ENCODE measurements around the gene GJC3. TPM values are rescaled to one million over a fixed set of nuclear protein-coding genes. Genes with fewer than 3 reads are reported as not detected.
"Not testable (repeated sequence)": the region's sequence is repeated elsewhere in the genome, so short reads cannot be mapped to it uniquely, and the experiment has no call there.

Gene GJC3
- total RNA-seq, 1 donor from 2014 or later, result 0.30 TPM

DNA sequence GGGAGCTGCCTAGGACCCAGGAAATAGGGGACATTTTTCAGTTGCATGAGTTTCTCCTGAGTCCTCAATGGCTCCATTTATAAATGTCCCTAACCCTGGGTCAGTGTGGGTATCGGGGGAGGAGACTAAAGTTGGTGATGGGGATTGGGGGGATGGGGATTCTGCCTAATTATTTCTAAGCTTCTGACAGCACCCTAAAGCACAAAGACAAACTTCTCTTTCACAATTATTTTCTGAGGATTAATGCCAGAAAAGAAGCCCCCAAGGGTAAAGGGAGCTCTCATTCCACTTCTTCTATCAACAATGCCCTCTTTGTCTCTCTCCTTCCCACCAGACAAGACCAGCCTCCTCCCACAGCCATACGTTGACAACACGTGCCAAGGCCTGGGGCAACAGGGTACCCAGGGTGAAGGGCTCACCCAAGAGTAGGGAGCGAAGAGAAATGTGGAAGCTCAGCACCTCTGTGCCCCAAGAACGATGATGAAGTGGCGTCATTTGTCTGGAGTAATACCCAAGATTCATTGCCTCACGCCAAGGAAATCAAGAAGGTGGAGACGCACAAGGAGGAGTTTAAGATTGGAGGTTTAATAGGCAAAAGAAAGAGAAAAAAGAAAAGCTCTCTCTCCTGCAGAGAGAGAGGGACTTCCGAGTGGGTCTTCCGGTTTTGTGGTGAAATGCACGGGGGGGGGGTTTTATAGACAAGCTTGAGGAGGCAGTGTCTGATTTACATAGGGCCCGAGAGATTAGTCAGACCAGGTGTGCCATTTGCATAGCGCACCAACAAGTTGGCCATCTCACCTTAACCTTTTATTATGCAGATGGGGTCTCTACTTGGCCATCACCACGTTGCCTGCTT, 14.4 kb upstream of the GJC3 start:
- ATAC-seq (no peak), DNase-seq (ENCODE audit: missing footprints) (no peak)

DNA sequence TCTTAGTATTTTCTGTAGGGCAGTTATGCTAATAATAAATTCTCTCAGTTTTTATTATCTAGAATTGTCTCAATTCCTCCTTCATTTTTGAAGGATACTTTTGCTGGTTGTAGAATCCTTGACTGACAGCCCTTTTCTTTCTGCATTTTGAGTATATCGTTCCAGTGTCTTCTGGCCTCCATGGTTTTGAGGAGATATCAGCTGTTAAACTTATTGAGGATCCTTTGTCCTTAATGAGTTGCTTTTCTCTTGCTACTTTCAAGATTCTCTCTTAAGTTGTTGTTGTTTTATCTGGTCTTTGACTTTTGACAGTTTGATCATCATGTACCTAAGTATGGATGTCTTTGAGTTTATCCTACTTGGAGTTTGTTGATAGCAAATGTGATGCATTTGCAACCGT, 8.9 kb upstream of the GJC3 start:
- no peak for DNase-seq (ENCODE audit: missing footprints)
- intact Hi-C loops (cut with DNase I), result no loop called here
- no peak for ATAC-seq

More for the DNA sequence above, 14.4 kb upstream of the GJC3 start:
- intact Hi-C loops (cut with DNase I), result no loop called here

DNA sequence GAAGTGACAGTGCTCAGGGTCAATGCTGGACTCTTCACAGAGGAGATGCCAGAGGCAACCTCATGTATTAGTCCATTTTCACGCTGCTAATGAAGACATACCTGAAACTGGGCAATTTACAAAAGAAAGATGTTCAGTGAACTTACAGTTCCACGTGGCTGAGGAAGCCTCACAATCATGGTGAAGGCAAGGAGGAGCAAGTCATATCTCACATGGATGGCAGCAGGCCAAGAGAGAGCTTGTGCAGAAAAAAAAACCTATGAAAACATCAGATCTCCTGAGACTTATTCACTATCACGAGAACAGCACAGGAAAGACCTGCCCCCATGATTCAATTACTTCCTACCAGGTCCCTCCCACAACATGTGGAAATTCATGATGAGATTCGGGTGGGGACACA, 5.6 kb upstream of the GJC3 start:
- intact Hi-C loops (cut with DNase I); DNase-seq (ENCODE audit: missing footprints); ATAC-seq: not testable (repeated sequence)

DNA sequence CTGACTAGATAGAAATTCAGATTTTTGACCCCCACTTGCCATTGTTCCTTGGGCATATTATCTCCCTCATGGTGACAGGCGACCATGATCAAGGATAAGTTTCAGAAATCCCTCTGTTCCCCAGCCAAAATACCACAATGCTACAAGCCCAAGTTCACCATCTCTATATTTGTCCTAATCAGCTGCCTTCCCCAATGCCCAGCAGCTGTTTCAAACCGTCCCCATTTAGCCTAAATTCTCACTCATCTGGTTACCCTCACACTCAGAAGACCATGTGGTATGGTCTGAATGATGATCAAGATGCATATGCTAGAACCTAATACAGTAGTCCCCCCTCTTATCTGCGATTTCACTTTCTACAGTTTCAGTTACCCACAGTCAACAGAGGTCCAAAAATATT, 956 bp upstream of the GJC3 start:
- DNase-seq (ENCODE audit: missing footprints) (no peak), ATAC-seq (no peak)
- intact Hi-C loops (cut with DNase I), result no loop called here

DNA sequence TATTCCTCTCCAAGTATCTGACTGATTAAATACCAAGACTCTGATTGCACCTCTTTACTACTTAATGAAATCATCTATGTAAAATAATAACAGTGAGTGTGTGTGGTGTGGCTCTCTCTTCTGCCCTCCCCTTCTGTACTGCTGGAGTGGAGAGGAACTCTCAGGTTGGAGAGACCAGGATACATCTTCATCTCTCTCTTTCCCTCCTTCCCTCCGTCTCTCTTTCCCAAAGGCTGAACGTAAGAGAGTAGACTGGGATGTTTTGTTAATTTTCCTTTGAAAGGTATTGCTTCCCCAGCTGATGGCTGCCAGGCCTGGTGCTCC, 272 bp upstream of the GJC3 start:
- ATAC-seq, result no peak

DNA sequence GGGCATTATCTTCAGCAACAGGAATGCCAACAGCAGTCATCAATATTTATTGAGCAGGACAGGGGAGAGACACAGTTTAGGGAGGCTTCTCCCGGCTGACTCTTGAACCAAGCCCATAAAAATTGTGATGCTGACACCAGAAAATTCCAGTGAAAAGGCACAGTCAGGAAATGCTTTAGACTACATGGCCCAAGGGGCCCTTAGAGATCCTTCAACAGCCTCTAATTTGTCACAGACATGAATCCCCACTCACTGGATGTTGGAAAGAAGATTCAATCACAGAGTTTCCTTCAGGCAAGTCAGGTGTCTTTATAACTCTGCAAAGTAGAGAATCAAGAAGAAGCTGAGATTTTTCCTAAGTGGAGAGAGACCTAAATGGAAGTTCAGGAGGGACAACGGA, 1.2 kb downstream of the GJC3 start:
- ATAC-seq (no peak), DNase-seq (ENCODE audit: missing footprints) (no peak)
- intact Hi-C loops (cut with DNase I), result loop anchor here (2.0 kb wide), 2 partner anchors 21 to 63 kb away; no protein-coding TSS in a partner anchor

More for the DNA sequence above, 272 bp upstream of the GJC3 start:
- intact Hi-C loops (cut with DNase I), result loop anchor here (2.0 kb wide), 2 partner anchors 19 to 61 kb away; no protein-coding TSS in a partner anchor
- DNase-seq (ENCODE audit: missing footprints), result no peak

DNA sequence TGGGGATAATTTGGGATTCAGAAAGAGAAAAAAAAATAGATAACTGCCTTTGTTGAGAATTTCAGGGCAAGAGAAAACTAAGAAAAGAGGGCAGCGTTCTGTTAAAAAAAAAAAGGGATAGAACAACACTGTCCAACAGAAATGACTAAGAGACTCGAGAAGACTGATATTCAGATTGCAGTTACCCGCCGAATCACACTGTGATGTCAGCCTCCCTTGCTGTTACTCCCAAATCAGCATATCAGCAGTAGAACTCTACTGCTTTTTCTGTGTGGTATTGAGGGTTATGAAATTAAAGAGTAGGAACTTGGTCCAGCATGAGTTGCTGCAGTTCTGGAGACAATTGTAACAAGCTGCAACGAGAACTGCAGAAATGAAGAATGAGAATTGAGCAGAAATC, 1.9 kb downstream of the GJC3 start:
- intact Hi-C loops (cut with DNase I), result no loop called here
- DNase-seq (ENCODE audit: missing footprints) (no peak), ATAC-seq (no peak)

DNA sequence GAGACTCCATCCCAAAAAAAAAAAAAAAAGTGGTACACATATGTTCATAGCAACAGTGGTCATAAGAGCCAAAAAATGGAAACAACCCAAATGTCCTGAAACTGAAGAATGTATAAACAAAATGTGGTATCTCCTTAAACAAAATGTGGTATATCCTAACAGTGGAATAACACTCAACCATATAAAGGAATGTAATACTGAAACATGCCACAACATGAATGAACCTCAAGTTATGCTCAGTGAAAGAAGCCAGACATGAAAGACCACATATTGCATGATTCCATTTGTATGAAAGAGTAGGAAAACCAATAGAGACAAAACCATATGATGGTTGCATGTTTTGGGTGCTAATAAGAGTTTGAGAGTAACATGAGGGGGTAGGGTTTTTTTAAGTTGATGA, 3.1 kb downstream of the GJC3 start:
- intact Hi-C loops (cut with DNase I), result no loop called here
- no peak for DNase-seq (ENCODE audit: missing footprints)
- no peak for ATAC-seq

DNA sequence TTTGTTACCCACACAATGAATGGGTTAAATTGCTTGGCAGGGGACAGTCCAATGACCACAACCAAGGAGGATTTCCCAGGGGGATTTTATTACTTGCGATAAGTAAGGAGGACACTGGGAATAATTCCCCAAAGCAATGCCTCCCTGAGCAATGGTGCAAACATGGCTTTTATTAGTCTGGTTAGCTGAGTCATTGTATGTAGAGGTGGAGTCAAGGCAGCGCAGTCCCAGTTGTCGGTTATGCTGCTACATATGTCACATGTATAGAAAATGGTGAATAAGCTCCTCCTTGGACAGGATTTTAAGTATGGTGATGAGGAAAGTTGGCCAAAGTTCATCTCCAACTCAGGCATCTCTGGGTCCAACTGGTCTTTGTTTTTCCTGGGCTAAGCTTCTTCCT, 6.2 kb downstream of the GJC3 start:
- no peak for ATAC-seq
- intact Hi-C loops (cut with DNase I), result no loop called here
- no peak for DNase-seq (ENCODE audit: missing footprints)

DNA sequence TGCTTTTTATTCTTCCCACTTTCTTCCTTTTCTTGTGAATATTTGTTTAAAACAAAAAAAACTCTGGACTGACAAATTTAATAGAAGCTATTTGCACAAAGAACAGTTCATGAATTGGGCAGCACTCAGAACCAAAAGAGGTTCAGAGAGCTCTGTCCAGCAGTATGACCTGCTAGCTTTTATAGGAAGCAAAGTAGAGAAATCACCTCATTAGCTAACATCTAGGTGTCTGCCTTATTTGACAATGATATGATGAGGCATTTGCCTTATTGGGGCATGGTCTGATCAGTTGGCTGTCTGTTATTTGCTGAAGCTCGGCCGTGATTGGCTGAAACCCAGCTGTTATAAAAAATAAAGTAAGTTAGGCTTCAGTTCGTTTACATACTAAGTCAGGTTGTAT, 9.3 kb downstream of the GJC3 start:
- intact Hi-C loops (cut with DNase I), result no loop called here
- no peak for ATAC-seq
- DNase-seq (ENCODE audit: missing footprints), result no peak

DNA sequence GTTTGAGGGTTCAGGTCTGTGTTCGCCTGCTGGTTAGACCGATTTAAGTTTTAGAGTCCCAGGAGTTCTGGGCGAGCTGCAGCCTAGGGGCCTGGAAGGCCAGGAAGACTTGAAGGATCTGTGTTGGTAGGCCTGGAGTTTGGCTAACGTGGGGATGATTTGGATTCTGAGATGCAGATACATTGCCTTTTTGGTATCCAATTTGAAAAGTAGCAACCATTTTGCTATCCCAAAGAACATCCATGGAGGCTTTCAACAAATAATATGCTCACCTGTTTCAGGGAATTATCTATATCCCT, 9.7 kb downstream of the GJC3 start:
- ATAC-seq, result no peak
- intact Hi-C loops (cut with DNase I), result loop anchor here (10.0 kb wide), 1 partner anchor 165 kb away; the partner anchor contains the start of genes COPS6 and ZNF3
- no peak for DNase-seq (ENCODE audit: missing footprints)

DNA sequence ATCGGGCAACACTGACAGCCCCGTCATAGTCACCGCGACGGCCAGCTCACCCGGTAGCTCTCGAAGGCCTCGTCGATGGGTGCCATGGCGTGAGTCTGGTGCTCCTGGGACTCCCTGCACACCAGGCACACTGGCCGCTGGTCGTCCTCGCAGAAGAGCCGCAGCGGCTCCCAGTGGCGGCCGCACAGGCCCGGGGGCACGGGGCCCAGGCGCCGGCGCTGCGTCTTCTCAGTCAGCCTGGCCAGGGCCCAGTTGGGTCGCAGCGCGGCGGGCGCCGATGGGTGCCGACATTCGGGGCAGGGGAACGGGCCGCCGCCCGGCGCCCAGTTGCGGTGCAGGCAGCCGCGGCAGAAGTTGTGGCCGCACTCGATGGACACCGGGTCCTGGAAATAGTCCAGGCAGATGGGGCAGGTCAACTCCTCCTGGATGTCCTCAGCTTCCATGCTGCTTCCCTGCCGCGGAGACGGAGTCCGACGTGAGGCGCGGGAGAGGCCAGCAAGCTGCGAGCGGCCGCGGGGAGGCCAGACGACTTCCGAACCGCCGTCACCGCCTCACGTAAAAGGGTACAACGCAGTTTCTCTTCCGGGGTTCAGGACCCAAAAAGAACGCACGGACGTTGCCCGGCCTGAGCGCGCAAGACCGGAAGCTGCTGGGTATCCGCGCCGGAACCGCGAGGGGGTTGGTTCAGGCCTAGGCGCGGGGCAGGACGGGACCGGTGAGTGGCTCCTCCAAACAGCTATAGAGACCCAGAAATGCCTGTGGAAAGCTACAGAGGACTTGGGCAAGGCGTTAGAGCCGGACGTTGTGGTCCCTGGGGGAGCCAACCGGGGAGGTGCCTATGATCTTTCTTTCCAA, 10.2 kb downstream of the GJC3 start, which contains the start of gene TRIM4:
Gene TRIM4, minus strand, starts transcription at position 572 of the 855 bp plus-strand sequence. Its CDS starts 129 bp downstream, at position 443.
- intact Hi-C loops (cut with DNase I), result loop anchor here (10.0 kb wide), 1 partner anchor 166 kb away; the partner anchor contains the start of genes COPS6 and ZNF3
- peak; percentile 96 for DNase-seq (ENCODE audit: missing footprints)
- ATAC-seq, result peak; percentile 100

DNA sequence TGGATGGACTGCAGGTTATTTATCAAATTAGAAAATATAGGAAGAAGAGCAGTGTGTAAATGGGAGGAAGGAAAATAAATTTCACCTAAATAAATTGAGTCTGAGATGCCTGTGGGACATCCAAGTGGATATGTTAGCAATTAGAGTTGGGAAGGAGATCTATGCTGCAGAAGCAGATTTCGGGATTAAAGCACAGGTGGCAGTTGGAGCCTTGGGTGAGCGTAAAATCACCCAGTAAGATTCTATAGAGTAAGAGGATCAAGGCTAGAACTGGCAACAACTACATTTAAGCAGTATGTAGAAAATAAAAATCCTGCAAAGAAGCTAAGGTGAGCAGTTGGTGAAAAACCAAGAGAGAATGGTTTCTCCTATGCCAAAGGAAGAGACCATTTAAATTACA, 18.4 kb downstream of the GJC3 start:
- ATAC-seq (no peak), DNase-seq (ENCODE audit: missing footprints) (no peak)
- intact Hi-C loops (cut with DNase I), result loop anchor here (5.0 to 10.0 kb wide), 2 partner anchors 174 to 221 kb away; partner anchors contain the start of genes COPS6 and ZNF3

DNA sequence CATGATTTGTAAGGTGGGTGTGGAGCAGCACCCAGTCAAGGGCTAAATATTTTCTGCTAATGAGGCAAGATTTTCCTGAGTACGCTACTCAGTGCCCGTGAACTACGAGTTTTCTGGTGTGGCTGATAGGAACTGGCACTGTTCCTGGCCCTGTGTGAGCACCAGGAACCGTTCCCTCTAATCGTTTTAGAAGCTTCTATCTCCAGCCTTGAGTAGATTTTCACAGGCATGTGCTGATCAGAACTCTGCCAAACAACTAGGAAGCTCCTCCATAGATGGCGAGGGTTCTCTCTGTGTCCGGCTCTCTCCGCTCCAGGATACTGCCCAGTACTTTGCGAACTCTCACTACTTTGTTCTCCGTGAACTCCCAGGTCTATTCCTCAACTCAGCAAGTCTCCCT, 27.8 kb downstream of the GJC3 start:
- intact Hi-C loops (cut with DNase I), result no loop called here
- no peak for DNase-seq (ENCODE audit: missing footprints)
- ATAC-seq, result peak; percentile 81

DNA sequence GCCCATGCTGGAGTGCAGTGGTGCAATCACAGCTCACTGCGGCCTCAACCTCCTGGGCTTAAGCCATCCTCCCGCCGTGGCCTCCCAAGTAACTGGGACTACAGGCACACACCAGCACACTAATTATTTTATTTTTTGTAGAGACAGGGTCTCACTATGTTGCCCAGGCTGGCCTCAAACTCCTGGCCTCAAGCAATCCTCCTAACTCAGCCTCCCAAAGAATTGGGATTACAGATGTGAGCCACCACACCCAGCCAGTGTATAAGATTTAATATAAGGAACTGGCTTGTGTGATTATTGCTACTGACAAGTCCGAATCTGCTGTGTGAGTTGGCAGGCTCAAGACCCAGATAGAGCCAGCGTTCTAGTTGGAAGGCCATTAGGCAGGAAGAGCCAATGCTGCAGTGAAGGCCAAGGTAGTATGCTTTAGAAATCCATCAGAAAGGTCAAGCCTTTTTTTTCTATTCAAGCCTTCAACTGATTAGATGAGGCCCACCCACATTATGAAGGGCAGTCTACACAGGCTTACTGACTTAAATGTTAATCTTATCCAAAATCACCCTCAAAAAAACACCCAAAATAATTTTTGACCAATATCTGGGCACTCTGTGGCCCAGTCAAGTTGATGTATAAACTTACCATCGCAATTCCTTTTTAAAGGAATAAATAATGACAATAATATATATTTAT, 29.4 kb downstream of the GJC3 start:
- DNase-seq (ENCODE audit: missing footprints) (no peak), ATAC-seq (no peak)
- intact Hi-C loops (cut with DNase I), result no loop called here

DNA sequence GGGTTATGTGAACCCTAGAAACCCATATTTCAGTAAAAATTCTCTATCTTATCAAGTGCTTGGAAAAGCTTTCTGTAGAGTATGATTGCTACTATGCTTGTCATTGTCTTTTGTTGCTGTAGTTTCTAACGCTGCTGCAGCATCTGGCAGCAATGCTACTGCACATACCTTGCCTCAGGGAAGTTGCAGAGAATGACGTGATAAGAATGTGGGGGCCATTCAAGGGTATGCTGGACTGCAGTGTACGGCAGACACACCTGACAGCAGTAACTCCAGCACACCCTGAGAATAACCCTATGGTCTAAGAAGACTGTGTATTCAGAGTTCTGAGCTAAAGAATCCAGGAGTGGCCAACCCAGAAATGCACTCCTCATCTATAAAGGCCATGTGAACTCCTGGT, 30.6 kb downstream of the GJC3 start:
- no peak for ATAC-seq
- intact Hi-C loops (cut with DNase I), result no loop called here

DNA sequence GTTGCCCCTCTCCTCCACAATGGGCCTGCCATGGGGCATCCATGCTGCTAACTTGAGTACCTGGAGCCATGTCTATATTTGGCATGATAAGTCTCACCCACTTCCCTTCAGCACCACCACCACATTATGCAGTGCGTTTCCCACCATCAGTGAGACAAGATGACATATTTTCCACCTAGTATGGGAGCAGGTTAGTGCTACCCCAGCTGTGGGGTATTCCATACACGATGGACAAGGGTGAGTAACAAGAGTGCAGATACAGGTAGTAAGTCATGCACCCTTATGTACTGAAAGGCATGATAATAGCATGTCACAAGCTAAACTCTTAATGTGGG, 31.4 kb downstream of the GJC3 start:
- no peak for DNase-seq (ENCODE audit: missing footprints)
- no peak for ATAC-seq
- intact Hi-C loops (cut with DNase I), result no loop called here

More for the DNA sequence above, 30.6 kb downstream of the GJC3 start:
- DNase-seq (ENCODE audit: missing footprints), result no peak

DNA sequence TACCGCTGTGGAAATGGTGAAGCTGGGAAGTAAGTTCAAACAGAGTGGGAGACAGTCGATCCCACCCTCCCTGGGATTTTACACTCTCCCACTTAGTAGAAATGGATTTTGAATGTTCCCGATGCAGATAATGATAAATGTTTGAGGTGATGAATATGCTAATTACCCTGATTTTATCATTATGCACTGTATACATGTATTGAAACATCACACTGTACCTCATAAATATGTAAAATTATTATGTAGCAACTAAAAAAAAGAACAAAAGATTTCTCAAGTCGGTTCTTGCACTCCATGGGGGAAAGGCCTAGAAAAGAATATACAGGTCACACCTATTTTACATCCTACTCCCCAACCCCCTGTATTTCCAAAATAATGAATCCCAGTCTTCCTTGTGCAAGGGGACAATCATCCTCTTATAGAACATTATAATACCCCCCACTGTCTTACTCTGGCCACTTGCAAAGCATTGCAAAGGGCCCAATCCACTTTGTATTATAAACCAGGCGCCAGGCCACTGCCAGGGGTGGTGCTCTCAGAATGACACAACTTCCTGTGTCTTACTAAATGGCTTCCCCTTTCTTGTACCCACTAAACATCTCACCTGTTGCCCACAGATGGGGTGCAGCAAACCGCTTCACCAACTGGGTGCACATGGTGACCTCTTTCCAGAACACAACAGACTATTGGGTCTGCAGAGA, 31.9 kb downstream of the GJC3 start:
- ATAC-seq (no peak), DNase-seq (ENCODE audit: missing footprints) (no peak)
- intact Hi-C loops (cut with DNase I), result no loop called here

DNA sequence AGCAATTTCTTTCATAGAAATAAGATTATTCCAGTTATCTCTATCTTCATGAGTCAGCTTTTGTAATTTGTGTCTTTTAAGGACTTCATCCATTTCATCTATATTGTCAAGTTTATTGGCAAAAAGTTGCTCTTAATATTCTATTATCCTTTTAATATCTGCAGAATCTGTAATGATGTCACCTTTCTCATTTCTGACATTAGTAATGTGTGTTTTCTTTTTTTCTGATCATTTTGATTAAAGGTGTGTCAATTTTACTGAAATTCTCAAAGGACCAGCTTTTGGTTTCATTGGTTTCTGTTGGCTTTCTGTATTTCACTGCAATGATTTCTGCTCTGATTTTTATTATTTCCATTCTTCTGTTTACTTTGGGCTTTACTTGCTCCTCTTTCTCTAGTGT, 34.7 kb downstream of the GJC3 start:
- DNase-seq (ENCODE audit: missing footprints) (no peak), ATAC-seq (no peak)
- intact Hi-C loops (cut with DNase I), result no loop called here
